ENCODE measurements around the gene PRKAG2.
"Not testable (repeated sequence)": the region's sequence is repeated elsewhere in the genome, so short reads cannot be mapped to it uniquely, and the experiment has no call there.

The PRKAG2 gene

DNA sequence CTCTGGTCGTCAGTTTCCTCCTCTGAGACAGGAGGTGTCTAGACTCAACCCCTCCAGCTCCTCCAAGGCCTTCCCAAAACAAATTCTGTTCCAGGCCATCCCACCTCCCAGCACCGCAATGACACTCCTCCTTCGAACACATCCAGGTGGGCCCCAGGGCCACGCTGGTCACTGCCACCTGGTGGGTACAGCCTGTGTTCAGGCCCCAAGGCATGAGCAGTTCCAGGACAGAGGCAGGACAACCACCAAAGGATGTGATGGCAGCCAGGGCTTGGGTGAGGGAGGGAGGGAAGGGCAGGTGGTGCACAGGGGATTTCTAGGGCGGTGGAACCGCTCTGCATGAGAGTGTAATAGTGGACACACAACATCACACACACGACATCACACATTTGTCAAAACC, 76.5 kb downstream of the PRKAG2 start:
- TF ChIP-seq, protein P1, sequence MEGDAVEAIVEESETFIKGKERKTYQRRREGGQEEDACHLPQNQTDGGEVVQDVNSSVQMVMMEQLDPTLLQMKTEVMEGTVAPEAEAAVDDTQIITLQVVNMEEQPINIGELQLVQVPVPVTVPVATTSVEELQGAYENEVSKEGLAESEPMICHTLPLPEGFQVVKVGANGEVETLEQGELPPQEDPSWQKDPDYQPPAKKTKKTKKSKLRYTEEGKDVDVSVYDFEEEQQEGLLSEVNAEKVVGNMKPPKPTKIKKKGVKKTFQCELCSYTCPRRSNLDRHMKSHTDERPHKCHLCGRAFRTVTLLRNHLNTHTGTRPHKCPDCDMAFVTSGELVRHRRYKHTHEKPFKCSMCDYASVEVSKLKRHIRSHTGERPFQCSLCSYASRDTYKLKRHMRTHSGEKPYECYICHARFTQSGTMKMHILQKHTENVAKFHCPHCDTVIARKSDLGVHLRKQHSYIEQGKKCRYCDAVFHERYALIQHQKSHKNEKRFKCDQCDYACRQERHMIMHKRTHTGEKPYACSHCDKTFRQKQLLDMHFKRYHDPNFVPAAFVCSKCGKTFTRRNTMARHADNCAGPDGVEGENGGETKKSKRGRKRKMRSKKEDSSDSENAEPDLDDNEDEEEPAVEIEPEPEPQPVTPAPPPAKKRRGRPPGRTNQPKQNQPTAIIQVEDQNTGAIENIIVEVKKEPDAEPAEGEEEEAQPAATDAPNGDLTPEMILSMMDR (conservative IDR thresholded peaks at IDR 0.05; ENCODE audit: low read depth), result no peak
- POLR2A ChIA-PET (ENCODE audit: low non-redundant PET), result no interaction called here
- no peak for DNase-seq (ENCODE audit: low spot score)
- CTCF ChIA-PET, result no interaction called here
- H3K27ac ChIP-seq, result no peak overlapping the region

DNA sequence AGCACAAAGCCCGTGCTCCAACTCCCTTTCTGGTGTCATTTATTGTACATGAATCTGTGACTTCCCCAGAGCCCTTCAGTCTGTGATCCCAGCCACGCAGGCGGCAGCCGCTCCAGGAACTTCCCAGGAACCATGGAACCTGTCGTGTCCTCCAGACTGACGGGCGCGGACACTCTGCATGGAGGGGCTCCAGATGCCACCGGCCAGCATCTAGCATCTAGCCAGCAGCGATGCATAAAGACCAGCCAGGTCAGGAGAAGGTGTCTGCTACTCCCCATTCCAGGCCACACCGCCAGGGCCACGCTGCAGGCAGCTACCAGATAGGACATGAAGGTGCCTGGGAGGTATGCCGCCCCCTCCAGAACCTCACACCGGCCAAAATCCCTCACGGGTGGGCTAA, 77.4 kb downstream of the PRKAG2 start:
- DNase-seq (ENCODE audit: low spot score), result no peak
- TF ChIP-seq, protein P1 (conservative IDR thresholded peaks at IDR 0.05; ENCODE audit: low read depth), result no peak
- CTCF ChIA-PET, result no interaction called here
- POLR2A ChIA-PET (ENCODE audit: low non-redundant PET), result no interaction called here
- peak overlapping the region; percentile 90 for H3K27ac ChIP-seq

DNA sequence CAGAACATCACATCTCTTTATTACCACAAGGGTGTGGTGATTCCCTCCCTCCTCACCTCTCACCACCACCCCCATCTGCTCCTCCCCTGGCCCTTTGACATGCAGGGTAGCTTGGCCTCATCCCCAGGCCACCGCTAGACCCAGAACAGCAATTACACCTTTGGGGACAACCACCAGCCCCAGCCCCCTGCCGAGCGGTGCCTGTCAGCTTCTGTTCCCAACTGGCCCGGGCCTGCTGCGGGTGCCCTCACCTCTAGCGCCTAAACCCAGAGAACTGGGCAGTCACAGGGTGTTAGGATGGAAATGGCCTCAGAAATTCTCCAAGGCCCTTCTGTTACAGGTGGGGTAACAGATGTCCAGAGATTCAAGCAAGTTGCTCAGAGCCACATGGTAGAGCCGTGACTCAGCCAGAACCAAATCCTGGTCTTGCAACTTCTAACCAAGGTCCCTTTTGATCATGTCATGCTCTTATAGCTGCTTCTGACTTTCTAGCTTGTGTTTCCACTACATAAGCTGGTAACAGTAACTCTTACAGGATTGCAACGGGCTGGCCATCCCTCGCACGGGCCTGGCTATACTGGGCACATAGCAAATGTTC, 78.0 kb downstream of the PRKAG2 start:
- ChIA-PET CTCF (no interaction called here), POLR2A (ENCODE audit: low non-redundant PET) (no interaction called here)
- TF ChIP-seq, protein P1 (conservative IDR thresholded peaks at IDR 0.05; ENCODE audit: low read depth), result no peak
- peak overlapping the region; percentile 90 for H3K27ac ChIP-seq
- DNase-seq (ENCODE audit: low spot score), result no peak

DNA sequence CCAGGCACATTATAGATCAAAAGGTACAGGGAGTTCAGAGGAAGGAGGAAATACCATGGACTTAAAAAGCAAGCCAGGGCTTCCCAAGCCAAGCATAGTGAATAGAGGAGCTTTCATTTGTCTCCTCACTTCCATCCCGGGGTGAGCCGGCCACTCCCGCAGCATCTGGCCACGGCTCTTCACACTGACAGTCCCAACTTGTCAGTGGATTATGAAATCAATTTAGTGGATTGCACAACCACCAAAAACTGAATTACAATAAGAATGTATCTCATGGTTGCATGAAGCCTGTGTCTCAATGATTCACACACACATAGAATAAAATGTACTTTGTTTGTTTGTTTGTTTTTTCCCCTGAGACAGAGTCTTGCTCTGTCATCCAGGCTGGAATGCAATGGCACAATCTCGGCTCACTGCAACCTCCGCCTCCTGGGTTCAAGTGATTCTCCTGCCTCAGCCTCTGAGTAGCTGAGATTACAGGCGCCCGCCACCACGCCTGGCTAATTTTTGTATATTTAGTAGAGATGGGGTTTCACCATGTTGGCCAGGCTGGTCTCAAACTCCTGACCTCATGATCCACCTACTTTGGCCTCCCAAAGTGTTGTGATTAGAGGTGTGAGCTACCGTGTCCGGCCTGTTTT, 79.1 kb downstream of the PRKAG2 start:
- POLR2A ChIA-PET (ENCODE audit: low non-redundant PET), result not testable (repeated sequence)
- DNase-seq (ENCODE audit: low spot score), result peak; percentile 80
- H3K27ac ChIP-seq, result peak overlapping the region; percentile 90
- CTCF ChIA-PET, result interaction anchor here (1.1 kb wide), 1 partner anchor 15 kb away, joined by 4 read pairs; no protein-coding TSS in a partner anchor

DNA sequence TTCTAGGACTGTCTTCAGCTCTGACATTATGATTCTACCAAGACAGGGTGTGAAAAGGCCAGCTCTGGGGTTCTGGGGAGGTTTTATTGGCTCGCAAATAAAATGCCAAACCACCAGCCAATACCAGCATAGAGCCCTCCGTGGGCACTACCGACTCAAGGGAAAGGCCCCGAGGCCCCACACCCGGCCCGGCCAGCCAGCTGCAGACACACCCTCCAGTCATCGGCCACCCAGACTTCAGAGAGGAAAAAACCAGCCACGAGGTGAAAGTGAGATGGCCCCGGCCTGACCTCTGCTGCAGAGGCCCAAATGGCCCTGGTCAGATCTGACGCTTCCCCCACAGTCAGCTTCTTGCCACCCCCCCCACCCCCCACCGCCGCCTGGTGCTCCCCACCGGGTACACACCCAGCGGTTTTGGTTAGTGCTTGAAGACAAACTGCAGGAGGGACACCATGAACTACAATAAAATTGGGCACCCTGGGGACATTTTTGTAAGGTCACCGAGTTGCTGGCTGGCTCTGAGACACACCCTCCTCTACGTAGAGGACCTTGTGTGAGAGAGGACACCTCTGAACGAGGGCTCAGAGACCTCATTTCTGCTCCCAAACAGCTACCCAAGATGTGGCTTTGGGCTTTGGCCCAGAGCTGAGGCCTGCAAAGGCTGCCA, 79.9 kb downstream of the PRKAG2 start:
- ChIA-PET CTCF (interaction anchor here (0.7 to 1.1 kb wide), 2 partner anchors 15 to 38 kb away, joined by 3 to 4 read pairs; no protein-coding TSS in a partner anchor), POLR2A (ENCODE audit: low non-redundant PET) (no interaction called here)
- peak overlapping the region; percentile 90 for H3K27ac ChIP-seq
- TF ChIP-seq, protein P1 (conservative IDR thresholded peaks at IDR 0.05; ENCODE audit: low read depth), result no peak
- DNase-seq (ENCODE audit: low spot score), result no peak

DNA sequence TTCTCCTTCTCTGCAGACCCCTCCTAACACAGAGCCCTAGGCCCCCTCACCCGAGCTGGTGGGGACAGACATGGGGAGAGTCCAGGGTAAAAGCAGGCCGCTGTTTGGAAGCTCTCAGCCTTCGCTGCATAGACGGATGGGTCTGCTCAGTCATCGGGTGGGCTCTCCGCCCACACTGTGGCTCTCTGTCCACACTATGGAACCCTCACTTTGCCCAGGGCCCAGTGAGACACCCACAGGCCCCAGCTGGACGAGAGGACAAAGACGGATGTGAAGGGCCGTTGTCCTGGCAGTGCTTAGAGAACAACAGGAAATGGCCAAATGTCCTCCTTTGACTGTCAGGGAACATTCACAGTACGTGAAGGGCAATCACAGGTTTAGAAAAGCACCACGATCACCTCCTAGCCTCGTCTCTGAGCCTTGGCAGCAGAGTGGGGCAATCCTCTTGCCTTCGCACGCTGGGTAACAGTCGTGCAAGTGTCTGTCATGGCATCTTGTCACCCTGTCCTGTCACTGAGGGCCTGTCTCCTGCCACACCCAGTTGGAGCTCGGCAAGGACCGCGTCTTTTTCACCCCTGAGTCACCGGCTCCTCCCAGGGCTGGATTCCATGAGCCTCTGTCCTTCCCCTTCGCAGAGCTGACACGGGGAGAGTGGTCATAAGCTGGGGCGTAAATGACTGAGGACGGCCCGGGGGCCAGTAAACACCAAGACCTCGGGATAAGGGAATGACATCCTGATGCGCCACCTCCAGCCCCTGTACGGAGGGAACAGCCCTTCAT, 80.6 kb downstream of the PRKAG2 start:
- ChIA-PET CTCF (interaction anchor here (0.6 to 1.1 kb wide), 3 partner anchors 14 to 144 kb away, joined by 3 to 4 read pairs (median 3); no protein-coding TSS in a partner anchor), POLR2A (ENCODE audit: low non-redundant PET) (no interaction called here)
- TF ChIP-seq, protein P1 (conservative IDR thresholded peaks at IDR 0.05; ENCODE audit: low read depth), result no peak
- DNase-seq (ENCODE audit: low spot score), result peak; percentile 62
- H3K27ac ChIP-seq, result peak overlapping the region; percentile 90

All from RWPE1 (cell line).